HEK293 (cell line): ENCODE data around the gene UBE2F.

Experiments
- CTCF ChIA-PET: fragments of 350-600 bp; formaldehyde crosslinking; extraction: SDS; loops from one replicate; lab custom pipeline; 2021; ENCODE audit warnings: antibody characterized with exemption; lab: Yijun Ruan, JAX
- POLR2A ChIA-PET: fragments of 300-600 bp; formaldehyde crosslinking; extraction: SDS; loops from one replicate; lab custom pipeline; 2020; ENCODE audit warnings: antibody characterized with exemption, inconsistent platforms; lab: Yijun Ruan, JAX
- H3K27ac ChIP-seq: fragments of 200-500 bp; sonication (Bioruptor generic); 2 replicates; pipeline ENCODE4 v1.5.1; 2014; ENCODE audit warnings: low read depth, low read length, control low read depth, inconsistent platforms; ENCODE audit errors: extremely low read depth
- H3K36me3 ChIP-seq, 2 experiments: fragments of 200-500 bp in 1 of 2; sonication (Bioruptor generic) in 1 of 2; 1 replicate in 1 of 2; 2 replicates in 1 of 2; pipeline ENCODE4 v1.5.1; 2014 to 2017; ENCODE audit warnings: inconsistent platforms in 2 of 2, low read length in 2 of 2; ENCODE audit not compliant: control insufficient read depth in 2 of 2, insufficient read depth in 1 of 2
- H3K4me1 ChIP-seq: fragments of 200-500 bp; sonication (Bioruptor generic); 2 replicates; pipeline ENCODE4 v1.5.1; 2014; ENCODE audit warnings: mild to moderate bottlenecking, low read length, inconsistent platforms; ENCODE audit not compliant: control insufficient read depth, insufficient read depth
- H3K4me3 ChIP-seq: 2 replicates; pipeline ENCODE4 v1.5.1; 2011; ENCODE audit warnings: low read depth, mild to moderate bottlenecking, control low read depth, low read length, moderate library complexity
- H3K9me3 ChIP-seq: fragments of 200-500 bp; sonication (Bioruptor generic); 2 replicates; pipeline ENCODE4 v1.5.1; 2014; ENCODE audit warnings: low read depth, low read length, inconsistent platforms; ENCODE audit not compliant: control insufficient read depth, insufficient read depth
- BCL11A ChIP-seq: fragments of 450-650 bp; formaldehyde crosslinking; IDR thresholded peaks from 2 replicates; pipeline ENCODE4 v1.5.1; 2016; ENCODE audit warnings: low read depth, missing biosample characterization, missing genetic modification characterization
- GLIS1 ChIP-seq: fragments of 450-650 bp; formaldehyde crosslinking; IDR thresholded peaks from 2 replicates; pipeline ENCODE4 v1.5.1; 2016; ENCODE audit warnings: missing biosample characterization, missing genetic modification characterization
- HIC1 ChIP-seq: fragments of 450-650 bp; formaldehyde crosslinking; IDR thresholded peaks from 2 replicates; pipeline ENCODE4 v1.5.1; 2016; ENCODE audit warnings: missing biosample characterization, missing genetic modification characterization
- RBAK ChIP-seq: fragments of 450-650 bp; formaldehyde crosslinking; IDR thresholded peaks from 2 replicates; pipeline ENCODE4 v1.5.1; 2016; ENCODE audit warnings: missing biosample characterization, missing genetic modification characterization
- ZBTB11 ChIP-seq: fragments of 450-650 bp; formaldehyde crosslinking; conservative IDR thresholded peaks from 2 replicates; pipeline ENCODE4 v1.5.1; 2016; ENCODE audit warnings: low read depth, missing biosample characterization, missing genetic modification characterization
- ZEB2 ChIP-seq: fragments of 450-650 bp; formaldehyde crosslinking; IDR thresholded peaks from 2 replicates; pipeline ENCODE4 v1.5.1; 2016; ENCODE audit warnings: missing biosample characterization, missing genetic modification characterization
- ZFP37 ChIP-seq: fragments of 450-650 bp; formaldehyde crosslinking; IDR thresholded peaks from 2 replicates; pipeline ENCODE4 v1.5.1; 2016; ENCODE audit warnings: missing biosample characterization, missing genetic modification characterization
- ZFP69B ChIP-seq: fragments of 450-650 bp; formaldehyde crosslinking; IDR thresholded peaks from 2 replicates; pipeline ENCODE4 v1.5.1; 2016; ENCODE audit warnings: missing biosample characterization, missing genetic modification characterization
- ZNF140 ChIP-seq: fragments of 450-650 bp; formaldehyde crosslinking; IDR thresholded peaks from 2 replicates; pipeline ENCODE4 v1.5.1; 2016; ENCODE audit warnings: missing biosample characterization, missing genetic modification characterization
- ZNF19 ChIP-seq: fragments of 450-650 bp; formaldehyde crosslinking; IDR thresholded peaks from 2 replicates; pipeline ENCODE4; 2016; ENCODE audit warnings: missing biosample characterization, missing genetic modification characterization, low read depth
- ZNF280C ChIP-seq: fragments of 450-650 bp; formaldehyde crosslinking; IDR thresholded peaks from 2 replicates; pipeline ENCODE4 v1.5.1; 2016; ENCODE audit warnings: missing biosample characterization, missing genetic modification characterization
- ZNF580 ChIP-seq: fragments of 450-650 bp; formaldehyde crosslinking; IDR thresholded peaks from 2 replicates; pipeline ENCODE4 v1.5.1; 2016; ENCODE audit warnings: missing biosample characterization, missing genetic modification characterization
- ZNF639 ChIP-seq: fragments of 450-650 bp; formaldehyde crosslinking; IDR thresholded peaks from 2 replicates; pipeline ENCODE4 v1.5.1; 2016; ENCODE audit warnings: missing biosample characterization, missing genetic modification characterization
- ZNF707 ChIP-seq: fragments of 450-650 bp; formaldehyde crosslinking; IDR thresholded peaks from 2 replicates; pipeline ENCODE4 v1.5.1; 2016; ENCODE audit warnings: missing biosample characterization, missing genetic modification characterization
- ZNF76 ChIP-seq: fragments of 450-650 bp; formaldehyde crosslinking; IDR thresholded peaks from 2 replicates; pipeline ENCODE4; 2016; ENCODE audit warnings: low read depth, missing biosample characterization, missing genetic modification characterization, borderline replicate concordance
- ZNF776 ChIP-seq: fragments of 450-650 bp; formaldehyde crosslinking; IDR thresholded peaks from 2 replicates; pipeline ENCODE4 v1.5.0; 2017; ENCODE audit warnings: missing biosample characterization, missing genetic modification characterization, borderline replicate concordance
- ZSCAN23 ChIP-seq: fragments of 450-650 bp; formaldehyde crosslinking; IDR thresholded peaks from 2 replicates; pipeline ENCODE4 v1.5.1; 2016; ENCODE audit warnings: missing biosample characterization, missing genetic modification characterization
- ZSCAN5A ChIP-seq: fragments of 450-650 bp; formaldehyde crosslinking; IDR thresholded peaks from 2 replicates; pipeline ENCODE4 v1.5.1; 2016; ENCODE audit warnings: missing biosample characterization, missing genetic modification characterization

Gene UBE2F

GRCh38 chr2:237935740-237936452, 30.9 kb upstream of the UBE2F start:
- H3K36me3 ChIP-seq, result no peaks in the 10 kb centered on the region
- no peaks in the 10 kb centered on the region for H3K9me3 ChIP-seq
- CTCF ChIA-PET, result interaction anchor here (0.6 to 0.7 kb wide), 2 partner anchors 46 to 63 kb away, joined by 4 to 10 read pairs; no protein-coding TSS in a partner anchor
- no peak overlapping the region for H3K27ac ChIP-seq
- POLR2A ChIA-PET, result interaction anchor here (0.6 to 0.7 kb wide), 2 partner anchors 11 to 516 kb away, joined by 3 to 4 read pairs; no protein-coding TSS in a partner anchor
- TF ChIP-seq ZFP37 (tag by site-specific recombination) (no peak), ZNF639 (no peak)
- H3K4me1 ChIP-seq, result no peaks in the 10 kb centered on the region
- no peak overlapping the region for H3K4me3 ChIP-seq

GRCh38 chr2:237939251-237939650, 27.6 kb upstream of the UBE2F start:
- no peaks in the 10 kb centered on the region for H3K4me1 ChIP-seq
- H3K27ac ChIP-seq, result no peak overlapping the region
- no peaks in the 10 kb centered on the region for H3K36me3 ChIP-seq
- H3K9me3 ChIP-seq, result no peaks in the 10 kb centered on the region
- CTCF ChIA-PET, result interaction anchor here (1.4 kb wide), 1 partner anchor 16 kb away, joined by 6 read pairs; no protein-coding TSS in a partner anchor
- no peak overlapping the region for H3K4me3 ChIP-seq
- no peak for TF ChIP-seq ZSCAN5A (tag by site-specific recombination)
- TF ChIP-seq ZNF707, result no peak
- no peak for TF ChIP-seq ZSCAN23 (tag by site-specific recombination)
- TF ChIP-seq BCL11A (tag by site-specific recombination), result no peak
- no peak for TF ChIP-seq RBAK (tag by site-specific recombination)
- no peak for TF ChIP-seq ZFP69B (tag by site-specific recombination)
- POLR2A ChIA-PET, result no interaction called here

- no peak for TF ChIP-seq ZNF76 (tag by site-specific recombination)
- no peak for TF ChIP-seq HIC1 (tag by site-specific recombination)
- TF ChIP-seq ZNF280C (tag by site-specific recombination), result no peak
- TF ChIP-seq GLIS1 (tag by site-specific recombination), result no peak
- no peak for TF ChIP-seq ZBTB11 (tag by site-specific recombination)
- no peak for TF ChIP-seq ZEB2 (tag by site-specific recombination)
- TF ChIP-seq ZNF776 (tag by site-specific recombination), result no peak
- no peak for TF ChIP-seq ZNF19 (tag by site-specific recombination)
- TF ChIP-seq ZNF140 (tag by site-specific recombination), result no peak
- no peak for TF ChIP-seq ZNF580
- Histone ChIP-seq H3K36me3 (no peaks in the 10 kb centered on the region), H3K4me1 (no peaks in the 10 kb centered on the region), H3K4me3 (no peak overlapping the region), H3K9me3 (no peaks in the 10 kb centered on the region), H3K27ac (no peak overlapping the region)
- ChIA-PET POLR2A (no interaction called here), CTCF (no interaction called here)
These were observed 26.0 kb upstream of the UBE2F start for GRCh38 chr2:237940828-237941227.
